Islet precursor cell (in vitro differentiated cells): ENCODE data around the gene RAB12.
"Not testable (repeated sequence)": the region's sequence is repeated elsewhere in the genome, so short reads cannot be mapped to it uniquely, and the experiment has no call there.

Source experiments
- DNase-seq: peaks from one replicate; pipeline ENCODE4 v3.0.0-alpha.2; 2018

The RAB12 gene

DNA sequence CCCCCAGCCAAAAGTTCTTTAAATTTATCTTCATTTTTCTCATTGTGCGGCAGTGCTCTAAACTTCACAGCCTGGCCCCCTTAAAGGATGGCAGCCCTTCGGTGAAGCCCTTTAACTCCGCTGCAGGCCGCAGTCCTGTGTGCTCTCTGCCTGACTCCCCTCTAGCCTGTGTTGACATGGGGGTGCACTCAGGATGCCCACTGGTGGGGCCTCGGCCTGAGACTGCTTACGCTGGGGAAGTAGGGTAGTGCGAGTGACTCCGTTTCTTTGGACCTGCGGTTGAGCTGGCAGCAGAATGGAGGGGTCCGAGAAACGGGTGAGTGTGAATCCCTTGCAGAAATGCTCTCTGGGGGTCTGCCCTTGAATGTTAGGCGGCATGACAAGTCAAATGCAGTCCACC, 5.6 kb downstream of the RAB12 start:
- no peak for DNase-seq

DNA sequence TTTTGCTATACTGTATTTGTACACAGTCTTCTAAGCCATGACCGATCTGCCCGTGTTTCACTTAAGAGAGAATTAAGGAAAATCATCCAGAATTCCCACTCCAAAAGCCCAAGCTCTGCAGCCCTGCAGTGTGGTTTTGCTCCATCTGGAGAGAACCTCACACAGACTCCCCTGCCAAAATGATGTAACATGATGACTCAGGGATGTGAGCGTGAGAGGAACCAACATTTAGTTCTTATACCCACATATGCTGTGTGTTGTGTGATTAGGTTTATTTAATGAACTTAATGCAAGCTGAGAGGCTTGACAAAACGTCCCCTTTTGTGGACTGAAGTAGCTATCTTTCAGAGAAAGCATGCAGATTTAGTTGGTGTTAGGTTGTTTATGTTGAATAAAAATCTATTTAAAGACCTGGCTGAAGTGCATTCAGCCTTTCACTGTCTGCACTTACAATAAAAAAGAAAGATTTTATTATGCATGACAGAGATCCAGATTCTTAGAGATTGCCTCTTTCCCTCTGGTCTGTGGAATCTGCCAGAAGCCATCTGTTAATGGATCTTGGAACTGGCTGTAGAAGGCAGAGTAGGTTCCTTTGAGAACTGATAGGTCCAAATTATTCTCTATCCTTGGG, 6.3 kb downstream of the RAB12 start:
- DNase-seq: no peak

DNA sequence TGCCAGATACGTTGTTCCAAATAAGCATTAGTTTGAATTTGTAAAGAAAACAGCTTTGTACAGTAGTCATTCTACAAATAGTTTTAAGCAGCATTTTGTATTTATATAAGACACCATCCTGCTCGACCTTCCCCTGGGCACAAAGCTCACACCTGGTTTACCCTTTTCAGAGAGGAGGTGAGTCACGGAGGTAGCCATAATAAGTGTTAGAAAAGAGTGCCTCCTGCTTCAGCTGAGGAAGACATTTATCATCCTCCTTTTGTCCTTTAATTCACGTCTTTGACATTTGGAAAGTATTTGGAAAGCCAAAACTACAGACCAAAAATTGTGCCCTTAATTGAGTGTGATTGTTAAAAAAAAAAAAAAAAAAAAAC, 6.8 kb downstream of the RAB12 start:
- no peak for DNase-seq

DNA sequence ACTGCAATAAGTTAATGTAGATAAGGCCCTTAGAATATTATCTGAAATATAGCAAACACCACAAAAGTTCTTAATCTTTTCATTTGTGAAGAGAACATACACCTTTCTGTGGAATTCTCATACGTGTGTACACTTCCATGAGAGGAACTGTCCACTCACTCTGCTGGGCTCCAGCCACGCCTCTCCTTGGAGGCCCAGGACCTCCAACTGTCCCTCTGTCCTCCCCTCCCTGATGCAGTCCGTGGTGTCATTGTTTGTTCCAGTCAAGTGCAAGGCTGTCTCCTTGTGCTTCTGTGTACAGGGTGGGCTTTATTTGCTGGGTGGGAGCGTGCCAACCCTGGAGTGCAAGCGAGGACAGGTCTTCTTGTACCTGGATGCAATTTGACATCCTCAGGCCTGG, 8.7 kb downstream of the RAB12 start:
- DNase-seq: no peak

DNA sequence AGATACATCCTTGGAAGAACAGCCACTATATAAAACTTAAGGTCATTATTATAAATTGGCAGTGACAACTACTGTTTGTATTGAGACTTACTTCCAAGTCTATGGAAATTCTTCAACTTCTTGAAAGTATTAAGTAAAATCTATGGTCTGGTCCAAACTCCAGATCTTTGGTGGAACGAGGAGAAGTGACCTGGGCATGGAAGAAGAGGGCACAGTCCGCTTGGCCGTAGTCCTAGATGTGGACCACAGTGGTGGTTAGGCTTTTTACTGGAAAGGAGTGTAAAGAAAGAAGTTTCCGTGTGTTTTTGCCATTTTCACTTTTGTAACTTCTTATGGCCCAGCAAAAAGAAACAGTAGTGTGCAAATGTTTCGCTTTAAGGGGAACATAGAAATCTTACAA, 9.8 kb downstream of the RAB12 start:
- no peak for DNase-seq

DNA sequence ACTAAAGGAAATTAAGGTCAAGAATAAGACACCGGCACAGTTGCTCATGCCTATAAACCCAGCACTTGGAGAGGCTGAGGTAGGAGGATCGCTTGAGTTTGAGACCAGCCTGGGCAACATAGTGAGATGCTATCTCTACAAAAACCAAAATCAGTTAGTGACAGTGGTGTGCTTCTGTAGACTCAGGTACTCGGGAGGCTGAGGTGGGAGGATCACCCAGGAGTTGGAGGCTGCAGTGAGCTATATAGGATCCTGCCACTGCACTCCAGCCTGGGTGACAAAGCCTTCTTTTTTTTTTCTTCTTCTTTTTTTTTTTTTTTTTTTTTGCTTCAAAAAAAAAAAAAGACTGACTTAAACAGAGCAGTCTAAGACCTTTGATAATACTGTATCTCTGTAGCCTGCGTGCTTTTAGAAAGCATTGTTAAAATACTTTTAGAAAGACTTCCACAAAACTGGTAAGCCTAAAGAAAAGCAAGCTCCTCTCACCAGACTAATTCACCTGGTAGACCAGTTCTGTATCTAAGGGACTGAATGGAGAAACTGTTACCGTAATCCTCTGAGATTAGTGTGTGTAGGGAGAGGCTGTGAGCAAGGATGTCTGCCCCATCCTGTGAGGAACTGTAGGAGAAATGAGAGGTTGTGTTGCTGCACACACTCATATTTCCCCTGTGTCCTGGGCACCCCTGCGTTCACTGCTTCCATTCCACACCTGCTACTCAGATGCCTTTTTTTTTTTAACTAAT, 10.8 kb downstream of the RAB12 start:
- no peak for DNase-seq

DNA sequence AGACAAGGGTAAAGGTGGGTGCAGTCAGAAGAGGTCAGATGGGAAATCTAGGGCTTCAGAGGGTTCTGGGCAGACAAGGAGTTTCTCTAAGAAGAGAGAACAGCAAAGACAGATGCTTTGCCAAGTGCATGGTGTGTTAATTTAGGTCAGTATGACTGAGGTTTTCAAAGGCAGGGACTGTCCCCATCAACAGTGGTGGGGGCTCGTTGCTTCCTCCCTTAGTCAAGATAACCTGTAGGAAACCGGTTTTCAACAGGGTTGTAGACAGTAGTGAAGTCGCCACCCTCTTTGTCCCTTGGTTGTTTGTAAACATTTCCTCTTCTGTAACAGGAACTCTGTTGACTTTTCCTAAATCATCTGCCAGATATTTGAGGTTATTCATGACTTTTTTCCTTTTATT, 11.6 kb downstream of the RAB12 start:
- no peak for DNase-seq

DNA sequence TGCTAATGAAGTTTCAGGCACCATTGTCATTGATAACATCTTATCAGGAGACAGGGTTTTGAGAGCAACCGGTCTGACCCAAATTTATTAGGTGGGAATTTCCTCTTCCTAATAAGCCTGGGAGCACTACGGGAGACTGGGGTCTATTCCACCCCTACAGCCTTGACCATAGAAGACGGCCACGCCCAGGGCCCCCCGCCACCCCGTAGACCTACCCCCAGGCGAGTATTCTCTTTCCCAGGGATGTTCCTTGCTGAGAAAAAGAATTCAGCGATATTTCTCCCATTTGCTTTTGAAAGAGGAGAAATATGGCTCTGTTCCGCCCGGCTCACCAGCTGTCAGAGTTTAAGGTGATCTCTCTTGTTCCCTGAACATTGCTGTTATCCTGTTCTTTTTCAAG, 13.4 kb downstream of the RAB12 start:
- DNase-seq: not testable (repeated sequence)

DNA sequence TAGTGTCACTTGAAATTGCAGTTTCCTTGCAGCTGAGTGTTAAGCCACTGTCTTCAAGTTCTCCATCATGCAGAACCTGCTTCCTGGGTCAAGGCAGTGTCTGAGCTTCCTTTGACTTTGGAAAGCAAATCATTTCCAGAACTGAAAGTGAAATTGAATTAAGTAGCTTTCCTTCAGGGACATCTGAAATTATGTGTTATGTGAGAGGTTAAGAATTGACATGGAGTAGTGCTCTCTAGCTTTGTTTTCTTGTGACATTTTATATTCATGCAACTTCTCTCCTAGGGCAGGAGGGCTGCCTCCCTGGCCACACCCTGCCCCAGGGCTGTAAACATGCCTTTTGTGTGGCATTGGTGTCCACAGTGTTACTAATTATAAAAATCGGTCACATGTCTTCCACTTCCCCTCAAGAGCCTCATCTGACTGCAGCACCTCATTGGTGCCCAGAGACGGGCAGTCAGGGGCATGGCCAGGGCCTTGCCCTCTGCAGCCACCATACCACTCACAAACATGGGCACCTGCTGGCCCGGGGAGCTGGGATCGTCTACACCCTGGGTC, 14.4 kb downstream of the RAB12 start:
- DNase-seq: no peak

DNA sequence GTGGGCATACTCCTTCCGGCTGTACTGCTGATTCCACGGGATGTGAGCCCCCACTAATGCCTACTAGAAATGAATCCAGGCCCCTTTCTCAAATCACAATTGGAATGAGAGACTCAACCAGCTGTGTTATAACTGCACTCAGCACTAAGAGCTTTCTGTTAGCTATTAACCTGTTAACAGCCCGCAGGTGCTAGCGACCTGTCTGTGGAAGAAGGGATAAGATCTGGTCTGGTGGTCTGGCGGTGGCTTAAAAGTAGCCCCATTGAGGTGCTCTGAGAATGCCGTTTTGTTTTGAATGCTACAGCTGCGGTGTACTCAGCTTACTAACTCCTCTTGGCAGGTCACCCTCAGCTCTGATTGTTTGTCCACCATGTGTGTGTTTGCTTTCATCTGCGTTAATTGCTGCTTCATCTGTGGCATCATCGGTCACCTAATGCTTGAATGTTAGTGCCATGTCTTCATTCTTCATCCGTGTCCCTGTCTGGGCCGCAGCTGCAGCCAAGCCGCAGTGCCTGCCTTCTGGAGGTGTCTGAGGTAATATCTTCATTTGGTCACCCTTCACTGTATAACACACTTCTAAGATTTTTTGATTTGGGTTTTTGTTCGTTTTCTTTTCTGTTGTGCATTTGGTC, 16.3 kb downstream of the RAB12 start:
- DNase-seq: no peak

DNA sequence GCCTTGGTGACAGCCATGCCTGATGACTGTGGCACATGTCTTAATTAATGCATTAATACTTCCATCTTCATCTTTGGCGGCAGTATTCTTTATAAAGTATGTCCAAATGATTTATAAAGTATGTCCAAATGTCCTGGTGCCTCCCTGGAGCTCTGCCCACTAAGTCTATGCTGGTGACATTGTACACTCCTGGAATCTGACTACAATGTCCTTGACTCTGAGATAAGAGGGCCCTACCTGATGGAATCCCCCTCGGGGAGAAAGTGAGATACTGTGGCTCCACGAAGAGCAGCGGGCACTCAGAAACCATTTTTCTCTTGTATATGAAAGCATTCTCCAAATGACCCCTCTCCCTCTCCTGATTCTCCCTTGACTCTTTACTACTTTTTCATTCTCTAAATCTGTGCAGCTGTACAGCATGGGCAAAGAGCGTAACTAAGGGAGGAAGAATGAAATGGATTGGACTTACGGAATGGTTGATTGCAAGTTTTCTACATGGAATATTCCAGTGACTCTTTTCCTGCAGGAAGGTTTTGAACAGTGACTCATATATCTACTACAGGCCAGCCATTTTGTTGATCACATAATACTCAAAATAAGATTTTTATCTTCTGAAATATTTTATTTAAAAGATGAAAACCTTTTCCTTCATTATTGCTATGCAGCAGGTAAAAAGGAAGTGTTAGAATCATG, 17.3 kb downstream of the RAB12 start:
- DNase-seq: no peak

DNA sequence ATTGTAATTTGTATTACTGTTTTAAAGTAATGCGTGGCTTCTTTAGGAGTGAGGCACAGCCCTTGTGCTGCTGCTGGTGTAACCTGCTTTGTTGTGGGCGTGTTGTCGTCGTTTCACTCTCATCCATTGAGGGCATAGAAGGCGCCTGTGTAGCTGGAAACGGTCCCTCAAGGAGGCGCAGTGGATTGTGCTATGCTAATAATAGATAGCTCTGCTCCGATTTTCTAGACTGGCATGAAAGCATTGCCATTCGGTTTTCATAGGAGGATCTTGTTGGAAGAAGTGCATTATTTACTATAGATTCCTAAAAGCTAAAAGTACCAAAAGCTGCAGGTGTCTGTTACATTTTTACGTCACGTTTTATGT, 17.9 kb downstream of the RAB12 start:
- no peak for DNase-seq

DNA sequence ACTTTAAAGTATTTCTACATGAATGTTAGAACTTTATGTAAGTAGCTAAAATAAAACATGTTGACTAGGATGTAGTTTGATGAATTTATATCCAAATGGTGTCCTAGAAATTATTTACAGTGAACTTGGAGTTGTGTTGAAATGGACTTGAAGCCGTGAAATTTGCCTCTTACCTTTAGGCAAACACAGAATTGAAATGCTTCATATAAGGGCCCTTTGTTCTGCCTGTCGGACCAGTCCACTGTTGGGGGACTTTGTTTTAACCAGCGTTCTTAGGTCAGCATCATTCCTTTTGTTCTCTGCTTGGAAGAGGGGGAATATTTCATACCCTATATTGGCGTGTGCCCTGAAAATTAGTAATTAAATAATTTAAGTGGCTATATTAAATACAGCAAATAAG, 18.3 kb downstream of the RAB12 start:
- no peak for DNase-seq

DNA sequence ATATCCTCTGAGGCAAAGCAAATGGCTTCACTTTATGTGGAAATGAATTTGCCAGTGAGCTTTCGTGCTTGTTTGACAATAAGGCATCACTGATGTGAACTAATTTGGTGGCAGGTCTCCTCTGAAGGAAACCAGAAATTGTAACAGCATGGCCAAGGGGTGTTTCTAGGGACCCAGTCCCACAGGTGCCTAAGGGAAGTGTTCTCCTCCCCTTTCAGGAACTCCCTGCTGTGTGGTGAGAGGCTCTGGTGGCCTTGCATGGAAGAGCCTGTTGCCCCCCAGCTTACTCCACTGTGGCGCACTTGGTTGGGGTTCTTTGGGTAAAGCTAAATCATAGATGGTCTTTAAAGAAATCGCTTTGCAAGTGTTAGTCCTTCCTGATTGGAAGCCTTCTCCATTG, 20.4 kb downstream of the RAB12 start:
- DNase-seq: no peak

DNA sequence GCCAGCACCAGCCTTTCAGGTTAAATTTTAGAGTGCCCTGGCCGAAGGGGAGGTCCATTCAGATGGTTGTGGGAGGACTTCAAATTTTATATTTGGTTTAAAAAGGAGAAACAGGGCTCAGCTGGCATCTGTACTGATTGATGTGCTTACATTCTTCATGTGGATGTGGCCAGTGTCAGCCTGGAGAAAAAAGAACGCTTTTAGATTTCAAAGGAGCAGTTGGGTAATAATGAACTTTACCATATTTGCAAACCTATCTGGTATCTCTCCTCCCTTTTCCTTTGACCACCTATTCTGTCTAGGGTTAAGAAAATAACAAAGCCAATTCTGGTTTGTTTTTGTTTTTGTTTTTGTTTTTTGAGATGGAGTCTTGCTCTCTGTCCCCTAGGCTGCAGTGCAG, 21.3 kb downstream of the RAB12 start:
- no peak for DNase-seq

DNA sequence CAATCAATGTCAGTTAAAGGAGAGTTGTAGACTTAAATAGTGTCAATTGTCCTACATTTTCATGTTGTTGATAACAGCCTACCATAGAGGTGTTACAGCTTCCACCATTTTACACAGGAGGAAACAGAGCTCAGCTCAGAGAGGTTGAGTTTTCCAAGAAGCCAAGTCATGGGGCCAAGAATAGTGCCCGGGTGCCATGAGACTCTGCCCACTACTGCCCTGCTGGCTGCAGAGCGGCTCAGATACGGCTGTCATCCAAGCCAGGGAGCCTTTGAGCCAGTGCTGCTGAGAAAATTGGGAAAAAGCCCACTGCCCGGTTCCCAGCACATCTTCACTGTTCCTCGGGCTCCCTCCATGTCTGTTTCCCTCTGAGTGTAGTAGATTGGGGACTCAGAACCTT, 22.0 kb downstream of the RAB12 start:
- DNase-seq: no peak

DNA sequence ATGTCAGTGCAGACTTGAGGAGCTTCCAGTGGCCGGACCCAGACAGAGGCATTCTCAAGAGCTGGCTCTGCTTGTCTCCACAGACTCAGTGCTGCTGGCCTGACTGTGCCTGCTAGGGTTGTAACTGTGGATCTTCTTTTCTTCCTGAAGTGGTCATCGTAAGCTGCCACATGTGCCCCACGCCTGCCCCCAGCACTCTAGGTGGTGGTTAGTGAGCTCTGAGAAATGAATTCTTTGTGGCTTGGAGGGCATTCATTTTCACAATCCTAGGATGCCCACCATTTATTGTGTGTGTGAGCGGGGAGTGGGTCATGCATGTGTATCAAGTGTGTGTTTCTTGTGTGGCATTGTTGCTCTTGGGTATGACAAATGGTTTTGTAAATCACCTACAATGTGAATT, 23.1 kb downstream of the RAB12 start:
- DNase-seq: no peak

DNA sequence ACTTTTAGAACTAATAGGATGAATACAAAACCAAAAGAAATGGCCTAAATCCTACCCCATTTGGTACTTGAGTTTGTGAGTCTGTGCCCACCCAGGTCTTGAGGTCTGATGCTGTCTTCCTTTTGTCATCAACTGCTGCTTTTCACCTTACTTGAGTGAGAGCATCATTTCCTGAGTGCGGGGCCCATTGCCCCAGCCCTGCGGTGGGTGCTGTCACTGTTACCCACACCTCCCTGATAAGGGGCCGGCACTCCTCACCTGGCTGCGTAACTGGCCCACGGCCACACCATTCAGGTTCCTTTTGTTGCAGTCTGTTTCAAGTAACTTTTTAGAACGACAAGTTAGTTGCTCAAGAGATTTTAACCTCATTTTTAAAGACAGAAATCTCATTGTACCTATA, 25.3 kb downstream of the RAB12 start:
- no peak for DNase-seq

DNA sequence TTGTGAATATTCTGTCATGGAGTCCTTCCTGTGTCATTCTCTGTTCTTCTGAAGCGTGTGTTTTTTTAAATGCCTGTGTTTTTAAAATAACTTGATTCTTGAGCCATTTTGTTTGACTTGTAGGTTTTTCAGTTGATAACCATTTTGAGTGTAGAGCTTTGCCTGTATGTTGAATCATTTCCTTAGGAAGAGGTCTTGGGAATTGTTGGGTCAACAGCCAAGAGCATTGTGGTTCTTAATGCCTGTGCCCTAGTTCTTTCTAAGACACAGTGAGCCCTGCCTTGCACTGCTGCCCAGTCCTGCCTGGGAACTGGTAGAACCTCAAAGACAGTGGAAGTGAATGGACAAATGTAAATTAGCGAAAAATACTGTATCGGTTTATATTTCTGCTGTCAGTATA, 25.9 kb downstream of the RAB12 start:
- DNase-seq: no peak

DNA sequence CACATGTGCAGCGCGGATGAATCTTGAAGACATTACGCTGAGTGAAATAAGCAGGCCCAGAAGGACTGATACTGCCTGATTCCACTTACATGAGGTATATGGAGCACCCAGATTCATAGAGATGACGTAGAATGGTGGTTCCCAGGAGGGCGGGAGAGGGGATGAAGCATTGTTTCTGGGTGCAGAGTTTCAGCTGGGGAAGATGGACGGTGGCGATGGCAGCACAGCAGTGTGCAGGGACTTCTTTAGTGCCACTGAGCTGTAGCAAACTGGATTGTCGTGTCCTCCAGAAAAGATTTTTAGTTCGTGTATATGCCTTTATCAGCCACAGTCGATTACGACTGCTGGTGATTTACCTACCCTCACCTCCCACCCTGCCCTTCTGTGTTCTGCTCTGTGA, 30.5 kb downstream of the RAB12 start:
- no peak for DNase-seq

DNA sequence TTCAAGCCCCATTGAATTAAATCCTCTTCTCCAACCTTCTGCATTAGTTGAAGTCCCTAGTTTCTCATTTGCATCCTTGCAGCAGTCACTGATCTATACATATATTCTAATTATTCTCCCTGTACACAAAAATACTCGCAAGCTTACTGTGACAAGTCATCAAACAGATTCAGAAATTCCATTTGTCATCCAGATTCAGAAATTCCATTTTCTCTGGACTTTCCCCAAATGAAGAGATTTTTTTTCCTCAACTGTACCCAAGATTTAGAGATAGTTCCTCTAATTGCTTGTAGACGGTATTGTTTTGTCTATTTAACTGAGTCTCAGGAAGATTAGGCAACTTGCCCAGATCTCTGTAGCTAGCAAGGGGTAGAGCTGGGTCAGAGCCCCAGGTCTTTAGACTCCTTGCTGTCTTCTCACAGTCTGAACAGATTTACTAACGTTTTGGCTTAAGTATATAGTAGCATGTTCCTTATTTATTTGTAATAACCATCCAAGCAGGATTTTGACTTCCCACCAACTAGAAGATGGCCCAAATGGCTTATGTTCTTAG, 34.2 kb downstream of the RAB12 start:
- no peak for DNase-seq

DNA sequence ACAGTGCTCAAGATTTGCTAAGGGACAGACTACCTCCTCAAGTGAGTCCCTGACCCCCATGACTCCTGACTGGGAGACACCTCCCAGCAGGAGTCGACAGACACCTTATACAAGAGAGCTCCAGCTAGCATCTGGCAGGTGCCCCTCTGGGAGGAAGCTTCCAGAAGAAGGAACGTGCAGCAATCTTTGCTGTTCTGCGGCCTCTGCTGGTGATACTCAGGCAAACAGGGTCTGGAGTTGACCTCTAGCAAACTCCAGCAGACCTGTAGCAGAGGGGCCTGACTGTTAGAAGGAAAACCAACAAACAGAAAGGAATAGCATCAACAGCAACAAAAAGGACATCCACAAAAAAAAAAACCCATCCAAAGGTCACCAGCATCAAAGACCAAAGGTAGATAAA, 38.1 kb downstream of the RAB12 start:
- not testable (repeated sequence) for DNase-seq

DNA sequence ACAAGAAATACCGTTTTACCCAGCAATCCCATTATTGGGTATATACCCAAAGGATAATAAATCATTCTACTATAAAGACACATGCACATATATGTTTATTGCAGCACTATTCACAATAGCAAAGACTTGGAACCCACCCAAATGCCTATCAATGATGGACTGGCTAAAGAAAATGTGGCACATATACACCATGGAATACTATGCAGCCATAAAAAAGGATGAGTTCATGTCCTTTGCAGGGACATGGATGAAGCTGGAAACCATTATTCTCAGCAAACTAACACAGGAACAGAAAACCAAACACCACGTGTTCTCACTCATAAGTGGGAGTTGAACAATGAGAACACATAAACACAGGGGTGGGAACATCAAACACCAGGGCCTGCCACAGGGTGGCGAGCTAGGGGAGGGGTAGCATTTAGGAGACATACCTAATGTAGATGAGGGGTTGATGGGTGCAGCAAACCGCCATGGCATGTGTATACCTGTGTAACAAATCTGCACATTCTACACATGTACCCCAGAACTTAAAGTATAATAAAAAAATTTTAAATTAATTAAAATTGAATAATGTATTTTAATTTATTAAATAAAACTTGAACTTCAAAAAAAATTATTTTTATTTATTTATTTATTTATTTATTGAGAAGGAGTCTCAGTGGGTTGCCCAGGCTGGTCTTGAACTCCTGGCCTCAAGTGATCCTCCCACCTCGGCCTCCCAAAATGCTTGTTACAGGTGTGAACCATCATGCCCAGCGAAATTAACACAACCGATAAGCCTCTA, 42.4 kb downstream of the RAB12 start:
- not testable (repeated sequence) for DNase-seq
